ENCODE measurements around the gene SETDB1. TPM values are rescaled to one million over a fixed set of nuclear protein-coding genes. Genes with fewer than 3 reads are reported as not detected.
"Not testable (repeated sequence)": the region's sequence is repeated elsewhere in the genome, so short reads cannot be mapped to it uniquely, and the experiment has no call there.

The SETDB1 gene
- total RNA-seq, 4 donors from 2014 or later: 19.5 to 59.7 (median 39.2) TPM

GRCh38 chr1:150922519-150922975, 3.6 kb upstream of the SETDB1 start:
- in situ Hi-C loops (cut with MboI; ENCODE audit: low pct_ligation_motif_present in 1 of 4, low pct_unique_long_range_greater_than_20kb in 1 of 4, low sequenced_read_pairs in 3 of 4): no loop called here
- H3K4me1 ChIP-seq: peaks cover 0 to 19% (median 8%) of the 10 kb centered on the region in 4 donors
- H3K9me3 ChIP-seq: no peaks in the 10 kb centered on the region
- intact Hi-C loops (cut with DNase I; ENCODE audit: low total_unique reads): no loop called here
- no peak overlapping the region for H3K27ac ChIP-seq
- no peaks in the 10 kb centered on the region for H3K36me3 ChIP-seq
- no peaks in the 10 kb centered on the region for H3K27me3 ChIP-seq
- H3K4me3 ChIP-seq: no peak overlapping the region
- 43% methylated on average over 2 of the region's 2 CpGs for WGBS, 2 donors (ENCODE audit: low coverage in 1 of 2)
- DNase-seq: peak; percentile 83
- TF ChIP-seq POLR2A (IDR thresholded peaks at IDR 0.05): no peak
- peak; percentile 63 to 81 (median 78) for TF ChIP-seq CTCF (IDR thresholded peaks at IDR 0.05)
- no peak for TF ChIP-seq POLR2AphosphoS5 (IDR thresholded peaks at IDR 0.05)

- in situ Hi-C loops (cut with MboI; ENCODE audit: low pct_ligation_motif_present in 1 of 4, low pct_unique_long_range_greater_than_20kb in 1 of 4, low sequenced_read_pairs in 3 of 4): no loop called here
- Histone ChIP-seq H3K27me3 (no peaks in the 10 kb centered on the region), H3K36me3 (peaks cover 0 to 23% (median 9%) of the 10 kb centered on the region in 4 donors), H3K4me1 (peaks cover 0 to 14% (median 8%) of the 10 kb centered on the region in 4 donors), H3K27ac (peak overlapping the region in 3 of 4 donors; percentile 88 to 92 (median 89)), H3K9me3 (no peaks in the 10 kb centered on the region), H3K4me3 (peak overlapping the region in 3 of 4 donors; percentile 75 to 91 (median 77))
- no peak for DNase-seq
- intact Hi-C loops (cut with DNase I; ENCODE audit: low total_unique reads): no loop called here
- 68 to 88% methylated on average over 19 to 23 of the region's 23 CpGs for WGBS, 2 donors (ENCODE audit: low coverage in 1 of 2)
- no peak for TF ChIP-seq POLR2A (IDR thresholded peaks at IDR 0.05)
- no peak for TF ChIP-seq POLR2AphosphoS5 (IDR thresholded peaks at IDR 0.05)
- TF ChIP-seq CTCF (IDR thresholded peaks at IDR 0.05): no peak
- TF ChIP-seq EP300 (IDR thresholded peaks at IDR 0.05; ENCODE audit: low read depth): no peak
These were observed 1.1 kb upstream of the SETDB1 start for GRCh38 chr1:150925080-150925479.

GRCh38 chr1:150927624-150928023, 1.5 kb downstream of the SETDB1 start:
- H3K36me3 ChIP-seq: peaks cover 1 to 46% (median 23%) of the 10 kb centered on the region in 4 donors
- 77 to 91% methylated on average over 4 of the region's 4 CpGs for WGBS, 2 donors (ENCODE audit: low coverage in 1 of 2)
- TF ChIP-seq POLR2AphosphoS5 (IDR thresholded peaks at IDR 0.05): no peak
- no peak for TF ChIP-seq EP300 (IDR thresholded peaks at IDR 0.05; ENCODE audit: low read depth)
- H3K9me3 ChIP-seq: peaks cover 4 to 6% of the 10 kb centered on the region in 2 donors
- no peak overlapping the region for H3K4me3 ChIP-seq
- in situ Hi-C loops (cut with MboI; ENCODE audit: low pct_ligation_motif_present in 1 of 4, low pct_unique_long_range_greater_than_20kb in 1 of 4, low sequenced_read_pairs in 3 of 4) (no loop called here), intact Hi-C loops (cut with DNase I; ENCODE audit: low total_unique reads) (no loop called here)
- H3K4me1 ChIP-seq: peaks cover 0 to 9% (median 6%) of the 10 kb centered on the region in 4 donors
- H3K27me3 ChIP-seq: no peaks in the 10 kb centered on the region
- no peak for DNase-seq
- no peak overlapping the region for H3K27ac ChIP-seq

GRCh38 chr1:150928286-150928685, 2.1 kb downstream of the SETDB1 start:
- no peak for DNase-seq
- H3K27me3 ChIP-seq: no peaks in the 10 kb centered on the region
- 93 to 96% methylated on average over 3 of the region's 3 CpGs for WGBS, 2 donors (ENCODE audit: low coverage in 1 of 2)
- no peak overlapping the region for H3K27ac ChIP-seq
- H3K4me1 ChIP-seq: peaks cover 0 to 9% (median 6%) of the 10 kb centered on the region in 4 donors
- H3K36me3 ChIP-seq: peaks cover 1 to 46% (median 24%) of the 10 kb centered on the region in 4 donors
- intact Hi-C loops (cut with DNase I; ENCODE audit: low total_unique reads) (no loop called here), in situ Hi-C loops (cut with MboI; ENCODE audit: low pct_ligation_motif_present in 1 of 4, low pct_unique_long_range_greater_than_20kb in 1 of 4, low sequenced_read_pairs in 3 of 4) (no loop called here)
- TF ChIP-seq POLR2A (IDR thresholded peaks at IDR 0.05): no peak
- no peak overlapping the region for H3K4me3 ChIP-seq
- H3K9me3 ChIP-seq: peaks cover 4 to 6% of the 10 kb centered on the region in 2 donors

GRCh38 chr1:150928775-150929174, 2.6 kb downstream of the SETDB1 start:
- H3K27me3 ChIP-seq; DNase-seq; H3K4me3 ChIP-seq; H3K27ac ChIP-seq; H3K9me3 ChIP-seq; H3K4me1 ChIP-seq; intact Hi-C loops (cut with DNase I; ENCODE audit: low total_unique reads); in situ Hi-C loops (cut with MboI; ENCODE audit: low pct_ligation_motif_present in 1 of 4, low pct_unique_long_range_greater_than_20kb in 1 of 4, low sequenced_read_pairs in 3 of 4): not testable (repeated sequence)
- WGBS, 2 donors (ENCODE audit: low coverage in 1 of 2): 98 to 100% methylated on average over 3 to 6 of the region's 6 CpGs
- H3K36me3 ChIP-seq: peaks cover 1 to 46% (median 24%) of the 10 kb centered on the region in 4 donors

GRCh38 chr1:150931773-150932172, 5.6 kb downstream of the SETDB1 start:
- Histone ChIP-seq H3K27ac (no peak overlapping the region), H3K27me3 (no peaks in the 10 kb centered on the region), H3K4me1 (peaks cover 0 to 8% (median 4%) of the 10 kb centered on the region in 4 donors), H3K4me3 (no peak overlapping the region), H3K9me3 (peaks cover 4 to 6% of the 10 kb centered on the region in 2 donors), H3K36me3 (peaks cover 1 to 50% (median 24%) of the 10 kb centered on the region in 4 donors)
- DNase-seq: no peak
- WGBS, 2 donors (ENCODE audit: low coverage in 1 of 2): 100% methylated on average over 1 of the region's 1 CpG
- TF ChIP-seq CTCF (IDR thresholded peaks at IDR 0.05): no peak
- no peak for TF ChIP-seq POLR2AphosphoS5 (IDR thresholded peaks at IDR 0.05)
- no peak for TF ChIP-seq POLR2A (IDR thresholded peaks at IDR 0.05)
- no peak for TF ChIP-seq EP300 (IDR thresholded peaks at IDR 0.05; ENCODE audit: low read depth)
- intact Hi-C loops (cut with DNase I; ENCODE audit: low total_unique reads) (no loop called here), in situ Hi-C loops (cut with MboI; ENCODE audit: low pct_ligation_motif_present in 1 of 4, low pct_unique_long_range_greater_than_20kb in 1 of 4, low sequenced_read_pairs in 3 of 4) (no loop called here)

Measured in transverse colon (tissue), 4 donors.